Ectodermal cell (in vitro differentiated cells): Measurements from ENCODE around the gene NFKBIE.

Experiments used
- H3K27ac ChIP-seq: 2 replicates; pipeline ENCODE4 v1.7.0; 2013; ENCODE audit warnings: mild to moderate bottlenecking, low read depth, low read length; ENCODE audit not compliant: insufficient read depth, poor library complexity, severe bottlenecking
- H3K27me3 ChIP-seq: 2 replicates; pipeline ENCODE4 v1.7.0; 2013; ENCODE audit warnings: mild to moderate bottlenecking, low read length; ENCODE audit not compliant: insufficient read depth, control insufficient read depth, poor library complexity, severe bottlenecking
- H3K36me3 ChIP-seq: one replicate; pipeline ENCODE4 v1.7.0; 2013; ENCODE audit warnings: low read length; ENCODE audit not compliant: control insufficient read depth, insufficient read depth
- H3K4me1 ChIP-seq: one replicate; pipeline ENCODE4 v1.7.0; 2013; ENCODE audit warnings: low read length; ENCODE audit not compliant: control insufficient read depth, insufficient read depth
- H3K4me3 ChIP-seq: 2 replicates; pipeline ENCODE4 v1.7.0; 2013; ENCODE audit warnings: low read depth, low read length, control low read depth; ENCODE audit not compliant: insufficient read depth
- H3K9me3 ChIP-seq: 2 replicates; pipeline ENCODE4 v1.7.0; 2013; ENCODE audit warnings: mild to moderate bottlenecking, low read length, moderate library complexity; ENCODE audit not compliant: control insufficient read depth
- WGBS, 2 experiments: methylation state at CpG; one replicate each; pipeline ENCODE4 v1.1.7; 2013; ENCODE audit warnings: missing lambda C conversion rate in 2 of 2; 5-methylcytosine and 5-hydroxymethylcytosine counted together

The NFKBIE gene

GRCh38 chr6:44250718-44251123 is 14.6 kb downstream of the NFKBIE start:
- Histone ChIP-seq H3K27ac (no peak overlapping the region), H3K4me1 (peaks cover 7% of the 10 kb centered on the region), H3K4me3 (no peak overlapping the region), H3K36me3 (peaks cover 52% of the 10 kb centered on the region), H3K27me3 (no peaks in the 10 kb centered on the region), H3K9me3 (no peaks in the 10 kb centered on the region)
- 94 to 98% methylated on average over 3 of the region's 3 CpGs for WGBS, 2 experiments

- WGBS, 2 experiments, result 95 to 96% methylated on average over 5 to 6 of the region's 6 CpGs
- H3K27ac ChIP-seq, result no peak overlapping the region
- H3K36me3 ChIP-seq, result peaks cover 52% of the 10 kb centered on the region
Measured at GRCh38 chr6:44250067-44250717, 15.2 kb downstream of the NFKBIE start.

GRCh38 chr6:44249082-44249748 is 16.1 kb downstream of the NFKBIE start:
- peaks cover 16% of the 10 kb centered on the region for H3K4me1 ChIP-seq
- H3K4me3 ChIP-seq, result peak overlapping the region; percentile 92
- H3K36me3 ChIP-seq, result peaks cover 51% of the 10 kb centered on the region
- no peaks in the 10 kb centered on the region for H3K9me3 ChIP-seq
- WGBS, 2 experiments, result 91 to 93% methylated on average over 9 of the region's 9 CpGs
- no peak overlapping the region for H3K27ac ChIP-seq
- no peaks in the 10 kb centered on the region for H3K27me3 ChIP-seq

More at GRCh38 chr6:44250067-44250717, 15.2 kb downstream of the NFKBIE start:
- no peaks in the 10 kb centered on the region for H3K9me3 ChIP-seq
- no peaks in the 10 kb centered on the region for H3K27me3 ChIP-seq
- no peak overlapping the region for H3K4me3 ChIP-seq
- H3K4me1 ChIP-seq, result peaks cover 13% of the 10 kb centered on the region

GRCh38 chr6:44248579-44248978 is 16.8 kb downstream of the NFKBIE start:
- 60 to 78% methylated on average over 1 of the region's 1 CpG for WGBS, 2 experiments
- Histone ChIP-seq H3K27me3 (no peaks in the 10 kb centered on the region), H3K27ac (no peak overlapping the region), H3K4me3 (peak overlapping the region; percentile 92), H3K9me3 (no peaks in the 10 kb centered on the region), H3K36me3 (peaks cover 47% of the 10 kb centered on the region), H3K4me1 (peaks cover 16% of the 10 kb centered on the region)

- H3K27me3 ChIP-seq, result no peaks in the 10 kb centered on the region
- H3K4me3 ChIP-seq, result peak overlapping the region; percentile 92
- H3K4me1 ChIP-seq, result peaks cover 16% of the 10 kb centered on the region
- WGBS, 2 experiments, result 0 to 1% methylated on average over 52 of the region's 52 CpGs
- peaks cover 37% of the 10 kb centered on the region for H3K36me3 ChIP-seq
- H3K27ac ChIP-seq, result peak overlapping the region; percentile 88
- no peaks in the 10 kb centered on the region for H3K9me3 ChIP-seq
Measured at GRCh38 chr6:44247338-44248302, 17.7 kb downstream of the NFKBIE start.

- H3K36me3 ChIP-seq, result peaks cover 30% of the 10 kb centered on the region
- H3K27ac ChIP-seq, result peak within 1 kb of the TSS; percentile 88
- 0% methylated on average over 34 of the region's 34 CpGs for WGBS, 2 experiments
Measured at GRCh38 chr6:44246663-44247337, 18.6 kb downstream of the NFKBIE start, which contains the start of gene HSP90AB1. Gene HSP90AB1 (plus strand): TSS chr6:44247101. CDS start chr6:44248630, 1,529 bp downstream.

GRCh38 chr6:44245912-44246662 is 19.3 kb downstream of the NFKBIE start:
- H3K36me3 ChIP-seq, result peaks cover 23% of the 10 kb centered on the region
- peak overlapping the region; percentile 87 for H3K27ac ChIP-seq
- H3K4me1 ChIP-seq, result peaks cover 16% of the 10 kb centered on the region
- WGBS, 2 experiments, result 1 to 2% methylated on average over 62 of the region's 62 CpGs
- peak overlapping the region; percentile 92 for H3K4me3 ChIP-seq
- H3K9me3 ChIP-seq, result no peaks in the 10 kb centered on the region
- no peaks in the 10 kb centered on the region for H3K27me3 ChIP-seq

More at GRCh38 chr6:44246663-44247337, 18.6 kb downstream of the NFKBIE start, which contains the start of gene HSP90AB1:
- Histone ChIP-seq H3K4me1 (peaks cover 16% of the 10 kb centered on the region), H3K4me3 (peak within 1 kb of the TSS; percentile 92), H3K27me3 (no peaks in the 10 kb centered on the region), H3K9me3 (no peaks in the 10 kb centered on the region)

GRCh38 chr6:44245391-44245911 is 19.9 kb downstream of the NFKBIE start:
- 70 to 73% methylated on average over 12 of the region's 12 CpGs for WGBS, 2 experiments
- H3K4me1 ChIP-seq, result peaks cover 16% of the 10 kb centered on the region
- peak overlapping the region; percentile 36 for H3K27ac ChIP-seq
- peaks cover 16% of the 10 kb centered on the region for H3K36me3 ChIP-seq
- peak overlapping the region; percentile 92 for H3K4me3 ChIP-seq
- H3K27me3 ChIP-seq, result no peaks in the 10 kb centered on the region
- no peaks in the 10 kb centered on the region for H3K9me3 ChIP-seq

GRCh38 chr6:44243345-44243744 is 22.0 kb downstream of the NFKBIE start:
- H3K27ac ChIP-seq, result no peak overlapping the region
- H3K4me1 ChIP-seq, result peaks cover 12% of the 10 kb centered on the region
- no peaks in the 10 kb centered on the region for H3K36me3 ChIP-seq
- H3K9me3 ChIP-seq, result no peaks in the 10 kb centered on the region
- 88 to 90% methylated on average over 7 of the region's 7 CpGs for WGBS, 2 experiments
- H3K4me3 ChIP-seq, result no peak overlapping the region
- no peaks in the 10 kb centered on the region for H3K27me3 ChIP-seq
